Erythroblast (primary cell): Measurements from ENCODE around the gene CD244.

Source experiments
- GATA1 ChIP-seq: IDR thresholded peaks from 2 replicates; pipeline ENCODE4 v1.6.1; 2011; ENCODE audit warnings: low read depth, mild to moderate bottlenecking, control low read depth, low read length, moderate library complexity
- POLR2A ChIP-seq: IDR thresholded peaks from 2 replicates; pipeline ENCODE4 v1.6.1; 2011; ENCODE audit warnings: mild to moderate bottlenecking, low read length

GRCh38 chr1:160859166-160859565, 3.5 kb downstream of the CD244 start:
- TF ChIP-seq POLR2A (no peak), GATA1 (no peak)
